Measurements from ENCODE around the gene CHCHD10.

- no peak for TF ChIP-seq CTCF (IDR thresholded peaks at IDR 0.05 in 2 of 3, conservative IDR thresholded peaks at IDR 0.05 in 1 of 3; ENCODE audit: control insufficient read depth in 2 of 3, extremely low read depth in 1 of 3, insufficient read depth in 1 of 3, low read depth in 3 of 3, low read length in 3 of 3)
- TF ChIP-seq ZBTB33 (IDR thresholded peaks at IDR 0.05), result no peak
- no peak for TF ChIP-seq SUZ12 (IDR thresholded peaks at IDR 0.05; ENCODE audit: unreplicated experiment)
- TF ChIP-seq TAF1 (IDR thresholded peaks at IDR 0.05; ENCODE audit: borderline replicate concordance, low read depth, low read length), result no peak
- TF ChIP-seq NRF1 (conservative IDR thresholded peaks at IDR 0.05; ENCODE audit: low read depth, low read length), result no peak
Measured at GRCh38 chr22:23781065-23781464, 13.3 kb upstream of the CHCHD10 start.

Data from GM12878 (cell line).